ENCODE measurements around the gene APC.

The APC gene

GRCh38 chr5:112707187-112708102 lies 30.2 kb upstream of the APC start:
- Histone ChIP-seq H3K36me3 (ENCODE audit: control insufficient read depth in 2 of 2, insufficient read depth in 1 of 2, low read length in 2 of 2) (no peaks in the 10 kb centered on the region), H3K27ac (ENCODE audit: extremely low read depth, low read depth, low read length) (peak overlapping the region; percentile 85), H3K4me3 (ENCODE audit: low read depth, low read length) (peak overlapping the region; percentile 74), H3K9me3 (ENCODE audit: control insufficient read depth, insufficient read depth, low read depth, low read length) (no peaks in the 10 kb centered on the region), H3K4me1 (ENCODE audit: control insufficient read depth, insufficient read depth, low read length) (peaks cover 4% of the 10 kb centered on the region)
- CTCF ChIA-PET = interaction anchor here (1.1 to 3.2 kb wide), 2 partner anchors 16 to 50 kb away, joined by 7 to 19 read pairs; no protein-coding TSS in a partner anchor
- POLR2A ChIA-PET = interaction anchor here (0.9 to 1.5 kb wide), 7 partner anchors 8 to 269 kb away, joined by 3 to 6 read pairs (median 4); partner anchors contain the start of genes APC and DCP2
- TF ChIP-seq HOXD13 (CRISPR knock-in tag; IDR thresholded peaks at IDR 0.05; ENCODE audit: borderline replicate concordance) (no peak), ZNF266 (tag by site-specific recombination; IDR thresholded peaks at IDR 0.05; ENCODE audit: low read depth) (no peak), ZBTB26 (tag by site-specific recombination; optimal IDR thresholded peaks at IDR 0.05) (peak; percentile 57), ZNF302 (tag by site-specific recombination; IDR thresholded peaks at IDR 0.05; ENCODE audit: low read depth) (no peak), ZNF423 (tag by site-specific recombination; IDR thresholded peaks at IDR 0.05) (0 out of 2 replicates have a peak, but pooled peaks have one; percentile 12), ZNF791 (tag by site-specific recombination; IDR thresholded peaks at IDR 0.05) (no peak), ZNF776 (tag by site-specific recombination; IDR thresholded peaks at IDR 0.05; ENCODE audit: borderline replicate concordance) (no peak), ZNF513 (tag by site-specific recombination; IDR thresholded peaks at IDR 0.05) (no peak; the same call in 1 of the 2 replicates), SCRT1 (tag by site-specific recombination; IDR thresholded peaks at IDR 0.05; ENCODE audit: borderline replicate concordance) (no peak), ZNF169 (tag by site-specific recombination; IDR thresholded peaks at IDR 0.05) (no peak), KLF9 (tag by site-specific recombination; IDR thresholded peaks at IDR 0.05; ENCODE audit: low read depth) (peak; percentile 94), RBAK (tag by site-specific recombination; IDR thresholded peaks at IDR 0.05) (no peak), ZNF112 (tag by site-specific recombination; IDR thresholded peaks at IDR 0.05) (no peak), ZNF488 (tag by site-specific recombination; IDR thresholded peaks at IDR 0.05) (no peak), ZSCAN16 (tag by site-specific recombination; IDR thresholded peaks at IDR 0.05) (0 out of 2 replicates have a peak, but pooled peaks have one; percentile 27), MYNN (tag by site-specific recombination; IDR thresholded peaks at IDR 0.05; ENCODE audit: borderline replicate concordance) (0 out of 2 replicates have a peak, but pooled peaks have one; percentile 26), ZNF341 (tag by site-specific recombination; IDR thresholded peaks at IDR 0.05; ENCODE audit: low read depth) (peak; percentile 95), ZNF600 (tag by site-specific recombination; IDR thresholded peaks at IDR 0.05) (peak; percentile 82), ZNF549 (tag by site-specific recombination; IDR thresholded peaks at IDR 0.05) (no peak), ZBTB21 (tag by site-specific recombination; IDR thresholded peaks at IDR 0.05) (no peak), ZNF76 (tag by site-specific recombination; IDR thresholded peaks at IDR 0.05; ENCODE audit: borderline replicate concordance, low read depth) (peak; percentile 75; the same call in 1 of the 2 replicates), ZNF23 (tag by site-specific recombination; IDR thresholded peaks at IDR 0.05; ENCODE audit: borderline replicate concordance) (no peak), KLF17 (tag by site-specific recombination; IDR thresholded peaks at IDR 0.05) (no peak), GLIS1 (tag by site-specific recombination; IDR thresholded peaks at IDR 0.05) (peak; percentile 29; the same call in 1 of the 2 replicates), ZFP37 (tag by site-specific recombination; IDR thresholded peaks at IDR 0.05) (peak; percentile 96), IKZF3 (tag by site-specific recombination; IDR thresholded peaks at IDR 0.05) (no peak), ZNF121 (tag by site-specific recombination; IDR thresholded peaks at IDR 0.05) (peak; percentile 91), ZNF544 (tag by site-specific recombination; IDR thresholded peaks at IDR 0.05) (no peak), ZNF660 (tag by site-specific recombination; IDR thresholded peaks at IDR 0.05) (peak; percentile 67), ZNF843 (tag by site-specific recombination; IDR thresholded peaks at IDR 0.05) (peak; percentile 49; the same call in 1 of the 2 replicates), ZNF530 (tag by site-specific recombination; IDR thresholded peaks at IDR 0.05; ENCODE audit: low read depth) (no peak), ZNF248 (tag by site-specific recombination; IDR thresholded peaks at IDR 0.05) (no peak), ZBTB17 (tag by site-specific recombination; IDR thresholded peaks at IDR 0.05) (peak; percentile 95), HOXC10 (CRISPR knock-in tag; IDR thresholded peaks at IDR 0.05) (no peak), ZNF501 (tag by site-specific recombination; IDR thresholded peaks at IDR 0.05) (peak; percentile 88)
